Activated naive CD4-positive, alpha-beta T cell (primary cell): Measurements from ENCODE around the gene ARHGDIB.

Experiments used
- DNase-seq, 4 experiments: peaks; one replicate each; lab custom pipeline; 2025; lab: John Stamatoyannopoulos, UW

The ARHGDIB gene

GRCh38 chr12:14956024-14956891 lies 5.1 kb downstream of the ARHGDIB start:
- no peak for DNase-seq

GRCh38 chr12:14954269-14954668 lies 7.1 kb downstream of the ARHGDIB start:
- DNase-seq = no peak

GRCh38 chr12:14953752-14954151 lies 7.6 kb downstream of the ARHGDIB start:
- DNase-seq = no peak

- no peak for DNase-seq
These were observed 9.0 kb downstream of the ARHGDIB start for GRCh38 chr12:14952299-14952921.

- no peak for DNase-seq
These were observed 9.6 kb downstream of the ARHGDIB start for GRCh38 chr12:14951851-14952250.

GRCh38 chr12:14950982-14951746 lies 10.2 kb downstream of the ARHGDIB start:
- DNase-seq = no peak

- DNase-seq = no peak
These were observed 11.0 kb downstream of the ARHGDIB start for GRCh38 chr12:14950421-14950820.

GRCh38 chr12:14949631-14950030 lies 11.8 kb downstream of the ARHGDIB start:
- DNase-seq = no peak

GRCh38 chr12:14948672-14949071 lies 12.7 kb downstream of the ARHGDIB start:
- no peak for DNase-seq

- no peak for DNase-seq
These were observed 14.5 kb downstream of the ARHGDIB start for GRCh38 chr12:14946861-14947260.

- DNase-seq = no peak
These were observed 15.2 kb downstream of the ARHGDIB start for GRCh38 chr12:14946162-14946561.

- no peak for DNase-seq
These were observed 19.0 kb downstream of the ARHGDIB start for GRCh38 chr12:14942196-14942931.

- DNase-seq = no peak
These were observed 20.0 kb downstream of the ARHGDIB start for GRCh38 chr12:14941369-14941768.

- no peak for DNase-seq
These were observed 23.1 kb downstream of the ARHGDIB start, which contains the start of gene ERP27 for GRCh38 chr12:14938301-14938700. Gene ERP27 (minus strand): TSS chr12:14938537. CDS start chr12:14938508, 29 bp downstream.

- DNase-seq = no peak
These were observed 23.7 kb downstream of the ARHGDIB start for GRCh38 chr12:14937689-14938088.

- no peak for DNase-seq
These were observed 24.4 kb downstream of the ARHGDIB start for GRCh38 chr12:14937014-14937413.

- no peak for DNase-seq
These were observed 25.1 kb downstream of the ARHGDIB start for GRCh38 chr12:14936224-14936861.

GRCh38 chr12:14935031-14935430 lies 26.4 kb downstream of the ARHGDIB start:
- no peak for DNase-seq

GRCh38 chr12:14934511-14934910 lies 26.9 kb downstream of the ARHGDIB start:
- no peak for DNase-seq

- no peak for DNase-seq
These were observed 29.4 kb downstream of the ARHGDIB start for GRCh38 chr12:14931791-14932560.

- no peak for DNase-seq
These were observed 30.0 kb downstream of the ARHGDIB start for GRCh38 chr12:14931359-14931758.
